ENCODE measurements around the gene KIF4A.

Gene KIF4A

DNA sequence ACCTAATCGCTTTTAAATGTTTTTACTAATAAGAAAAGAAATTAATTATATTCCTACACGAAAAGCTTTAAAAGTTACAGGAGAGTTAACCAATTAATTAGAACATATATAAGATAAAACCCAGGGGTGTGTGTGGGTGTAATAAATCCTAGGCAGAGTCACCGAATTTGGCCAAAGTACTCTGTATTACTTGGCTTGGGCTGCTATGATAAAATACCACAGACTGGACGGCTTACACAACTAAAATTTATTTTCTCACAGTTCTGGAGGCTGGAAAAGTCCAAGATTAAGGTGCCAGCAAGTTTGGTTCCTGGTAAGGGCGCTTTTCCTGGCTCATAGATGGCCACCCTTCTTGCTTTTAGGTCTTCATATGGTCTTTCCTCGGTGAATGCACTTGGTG, 45.0 kb upstream of the KIF4A start:
- Histone ChIP-seq H3K79me2 (ENCODE audit: control insufficient read depth, low read length) (no peaks in the 10 kb centered on the region), H3F3A (ENCODE audit: control insufficient read depth, insufficient read depth) (no peaks in the 10 kb centered on the region), H3K36me3 (ENCODE audit: control insufficient read depth, low read length) (no peaks in the 10 kb centered on the region), H3K4me1 (ENCODE audit: control insufficient read depth, low read length) (no peaks in the 10 kb centered on the region), H3K4me3 (ENCODE audit: low read length) (no peak overlapping the region), H4K20me1 (ENCODE audit: control insufficient read depth, insufficient read depth, low read depth, low read length) (no peaks in the 10 kb centered on the region), H3K27ac (ENCODE audit: low read depth, low read length) (no peak overlapping the region), H3K4me2 (ENCODE audit: low read length) (no peak overlapping the region), H3K9me2 (replicated peaks; ENCODE audit: control insufficient read depth, low read length) (no peaks in the 10 kb centered on the region), H3K9me3 (ENCODE audit: control insufficient read depth, insufficient read depth, low read length) (no peaks in the 10 kb centered on the region), H3K27me3 (ENCODE audit: control insufficient read depth, low read length) (no peaks in the 10 kb centered on the region)
- TF ChIP-seq CTCF (IDR thresholded peaks at IDR 0.05; ENCODE audit: low read depth, low read length, poor library complexity, severe bottlenecking) (no peak), EZH2phosphoT487 (IDR thresholded peaks at IDR 0.05; ENCODE audit: borderline replicate concordance, low read length) (no peak)

DNA sequence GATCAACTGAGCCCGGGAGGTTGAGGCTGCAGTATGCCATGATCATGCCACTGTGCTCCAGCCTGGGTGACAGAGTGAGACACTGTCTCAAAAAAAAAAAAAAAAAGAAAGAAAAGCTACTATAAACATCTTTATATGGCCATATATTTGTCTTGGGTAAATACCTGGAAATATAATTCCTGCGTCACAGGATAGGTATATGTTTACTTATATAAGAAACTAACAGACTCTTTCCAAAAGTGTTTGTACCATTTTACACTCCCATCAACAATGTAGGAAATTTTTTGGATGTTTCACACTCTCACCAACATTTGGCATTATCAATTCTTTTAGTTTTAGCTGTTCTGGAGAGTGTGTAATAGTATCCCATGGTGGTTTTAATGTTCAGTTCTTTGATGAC, 42.7 kb upstream of the KIF4A start:
- H3K4me3 ChIP-seq (ENCODE audit: low read length) = no peak overlapping the region
- no peaks in the 10 kb centered on the region for H3K79me2 ChIP-seq (ENCODE audit: control insufficient read depth, low read length)
- no peaks in the 10 kb centered on the region for H3K9me3 ChIP-seq (ENCODE audit: control insufficient read depth, insufficient read depth, low read length)
- no peak overlapping the region for H3K27ac ChIP-seq (ENCODE audit: low read depth, low read length)
- TF ChIP-seq EZH2phosphoT487 (IDR thresholded peaks at IDR 0.05; ENCODE audit: borderline replicate concordance, low read length) (no peak), CTCF (IDR thresholded peaks at IDR 0.05; ENCODE audit: low read depth, low read length, poor library complexity, severe bottlenecking) (no peak)
- no peaks in the 10 kb centered on the region for H4K20me1 ChIP-seq (ENCODE audit: control insufficient read depth, insufficient read depth, low read depth, low read length)
- no peaks in the 10 kb centered on the region for H3K36me3 ChIP-seq (ENCODE audit: control insufficient read depth, low read length)
- no peaks in the 10 kb centered on the region for H3K27me3 ChIP-seq (ENCODE audit: control insufficient read depth, low read length)
- H3K9me2 ChIP-seq (replicated peaks; ENCODE audit: control insufficient read depth, low read length) = no peaks in the 10 kb centered on the region
- H3F3A ChIP-seq (ENCODE audit: control insufficient read depth, insufficient read depth) = no peaks in the 10 kb centered on the region
- H3K4me1 ChIP-seq (ENCODE audit: control insufficient read depth, low read length) = no peaks in the 10 kb centered on the region
- H3K4me2 ChIP-seq (ENCODE audit: low read length) = no peak overlapping the region

GRCh38 chrX:70252491-70252890, 37.4 kb upstream of the KIF4A start:
- no peaks in the 10 kb centered on the region for H3F3A ChIP-seq (ENCODE audit: control insufficient read depth, insufficient read depth)
- no peaks in the 10 kb centered on the region for H3K4me1 ChIP-seq (ENCODE audit: control insufficient read depth, low read length)
- TF ChIP-seq EZH2phosphoT487 (IDR thresholded peaks at IDR 0.05; ENCODE audit: borderline replicate concordance, low read length) = no peak
- TF ChIP-seq CTCF (IDR thresholded peaks at IDR 0.05; ENCODE audit: low read depth, low read length, poor library complexity, severe bottlenecking) = no peak
- H3K36me3 ChIP-seq (ENCODE audit: control insufficient read depth, low read length) = no peaks in the 10 kb centered on the region
- H3K9me3 ChIP-seq (ENCODE audit: control insufficient read depth, insufficient read depth, low read length) = no peaks in the 10 kb centered on the region
- no peaks in the 10 kb centered on the region for H3K27me3 ChIP-seq (ENCODE audit: control insufficient read depth, low read length)
- no peak overlapping the region for H3K4me3 ChIP-seq (ENCODE audit: low read length)
- H3K27ac ChIP-seq (ENCODE audit: low read depth, low read length) = no peak overlapping the region
- no peak overlapping the region for H3K4me2 ChIP-seq (ENCODE audit: low read length)
- H3K79me2 ChIP-seq (ENCODE audit: control insufficient read depth, low read length) = no peaks in the 10 kb centered on the region
- H3K9me2 ChIP-seq (replicated peaks; ENCODE audit: control insufficient read depth, low read length) = no peaks in the 10 kb centered on the region
- H4K20me1 ChIP-seq (ENCODE audit: control insufficient read depth, insufficient read depth, low read depth, low read length) = no peaks in the 10 kb centered on the region

Data from DOHH2 (cell line).